HG03575 (cell line): ENCODE results near the gene TGM3.
A peak's percentile ranks its signal among the peaks of the same experiment; 100 is the strongest.

Source experiments
- ATAC-seq: cut with Tn5 transposase; IDR thresholded peaks from one replicate; pipeline ENCODE4 v1.9.1; 2021; ENCODE audit not compliant: unreplicated experiment, insufficient number of reproducible peaks, low FRiP score; ENCODE audit errors: extremely low read depth

TGM3 gene

DNA sequence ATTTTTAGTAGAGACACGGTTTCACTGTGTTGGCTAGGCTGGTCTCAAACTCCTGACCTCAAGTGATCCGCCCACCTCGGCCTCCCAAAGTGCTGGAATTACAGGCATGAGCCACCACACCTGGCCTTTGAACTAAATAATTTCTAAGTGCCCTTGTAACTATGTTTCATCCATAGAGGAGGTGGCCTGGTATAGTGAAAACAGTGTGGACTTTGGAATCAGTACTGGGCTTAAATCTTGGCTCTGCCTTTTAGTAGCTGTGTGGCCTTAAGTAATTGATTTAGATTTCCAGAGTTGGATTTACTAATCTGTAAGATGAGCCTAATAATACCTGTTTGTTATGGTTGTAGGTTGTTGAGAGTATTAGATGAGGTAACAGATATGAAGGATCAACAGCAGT, 14.2 kb upstream of the TGM3 start:
- ATAC-seq = no peak

DNA sequence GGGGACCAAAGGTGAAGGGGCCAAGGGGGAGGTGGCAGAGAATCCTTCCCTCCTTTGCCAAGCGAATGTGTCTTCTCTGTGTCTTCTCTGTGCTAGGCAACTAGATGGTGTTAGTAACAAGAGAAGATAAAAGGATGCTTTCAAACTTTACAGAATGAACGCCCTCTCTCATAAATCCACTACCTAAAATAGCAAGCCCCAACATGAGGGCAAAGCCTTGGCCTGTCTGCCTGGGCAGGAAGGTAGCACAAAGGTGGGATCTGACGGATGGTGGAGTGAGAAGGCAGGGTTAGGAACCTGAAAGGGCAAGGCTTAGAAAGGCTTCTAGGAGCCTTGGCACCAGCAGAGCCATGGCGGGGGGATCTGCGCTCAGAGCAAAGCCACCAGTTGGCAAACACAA, 13.6 kb upstream of the TGM3 start:
- no peak for ATAC-seq

DNA sequence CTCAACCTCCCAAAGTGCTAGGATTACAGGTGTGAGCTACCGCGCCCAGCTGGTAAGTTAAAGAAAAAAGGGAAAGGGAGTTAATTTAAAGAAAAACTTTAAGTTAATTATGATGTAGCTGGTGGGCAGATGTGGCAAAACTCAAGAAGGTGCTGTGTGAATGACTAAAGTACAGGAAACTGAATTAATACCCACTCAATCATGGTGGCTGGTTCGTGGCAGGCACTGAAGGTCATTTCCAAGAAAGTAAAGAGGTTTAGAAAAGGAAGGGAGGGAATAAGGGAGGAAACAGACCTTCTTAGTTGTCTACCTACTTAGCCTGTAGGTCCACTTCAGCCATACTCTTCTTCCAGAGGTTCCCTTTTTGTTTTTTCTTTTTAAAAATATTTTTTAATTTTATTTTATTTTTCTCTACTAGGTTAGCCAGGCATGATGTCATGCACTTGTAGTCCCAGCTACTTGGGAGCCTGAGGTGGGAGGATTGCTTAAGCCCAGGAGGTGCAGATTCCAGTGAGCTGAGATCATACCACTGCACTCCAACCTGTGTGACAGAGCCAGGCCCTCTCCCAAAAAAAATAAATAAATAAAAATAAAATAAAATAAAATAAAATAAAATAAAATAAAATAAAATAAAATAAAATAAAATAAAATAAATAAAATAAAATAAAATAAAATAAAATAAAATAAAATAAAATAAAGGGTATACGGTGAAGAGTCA, 11.9 kb upstream of the TGM3 start:
- ATAC-seq = no peak

DNA sequence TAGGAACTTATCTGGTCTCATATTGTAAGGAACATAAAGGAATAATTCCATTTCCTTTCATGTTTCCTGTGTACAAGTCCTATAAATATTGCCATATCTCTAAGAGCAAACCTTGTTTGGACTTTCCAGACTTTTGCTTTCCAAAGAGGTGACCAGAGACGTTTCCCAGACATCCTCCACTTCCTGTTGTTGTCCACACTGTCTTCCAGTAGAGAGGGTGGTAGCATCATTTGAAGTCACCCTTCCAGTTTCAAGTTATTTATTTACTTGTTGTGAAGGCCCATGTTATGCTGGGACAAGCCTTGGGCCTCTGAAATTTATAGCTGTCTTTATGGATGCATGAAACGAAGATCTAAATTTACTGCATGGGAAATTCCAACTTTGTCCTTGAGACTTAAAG, 10.6 kb upstream of the TGM3 start:
- no peak for ATAC-seq

DNA sequence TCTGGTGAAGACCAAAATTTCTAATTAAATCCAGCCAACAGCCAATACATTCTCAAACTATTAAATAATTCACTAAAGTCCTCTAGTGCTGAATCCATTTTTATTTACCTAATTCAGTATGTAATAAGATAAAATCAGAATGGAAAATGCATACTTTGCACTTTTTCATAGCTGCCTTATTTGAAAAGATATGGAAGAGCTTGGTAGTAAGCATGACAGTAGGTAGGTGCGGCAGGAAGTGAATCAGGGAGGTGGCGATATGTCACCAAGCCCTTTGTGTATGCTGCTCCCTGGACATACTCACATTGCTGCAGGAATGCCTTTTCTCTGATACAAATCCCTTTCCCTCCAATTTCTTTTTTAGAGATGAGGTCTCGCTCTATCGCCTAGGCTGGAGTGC, 10.2 kb upstream of the TGM3 start:
- ATAC-seq = no peak

DNA sequence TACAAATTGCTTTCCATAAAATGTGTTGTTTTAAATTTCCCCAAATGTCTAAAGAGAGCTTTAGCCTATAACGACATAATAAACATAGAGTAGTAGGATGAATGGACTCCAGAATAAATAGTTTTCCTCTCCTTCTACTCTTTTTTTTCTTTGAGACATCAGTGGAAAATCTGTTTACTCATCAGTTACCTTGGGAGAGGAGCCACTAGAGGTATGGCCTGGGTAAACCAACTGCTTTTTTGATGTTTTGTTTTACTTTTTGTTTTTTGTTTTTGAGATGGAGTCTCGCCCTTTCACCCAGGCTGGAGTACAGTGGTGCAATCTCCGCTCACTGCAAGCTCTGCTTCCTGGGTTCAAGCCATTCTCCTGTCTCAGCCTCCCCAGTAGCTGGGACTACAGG, 8.3 kb upstream of the TGM3 start:
- no peak for ATAC-seq

DNA sequence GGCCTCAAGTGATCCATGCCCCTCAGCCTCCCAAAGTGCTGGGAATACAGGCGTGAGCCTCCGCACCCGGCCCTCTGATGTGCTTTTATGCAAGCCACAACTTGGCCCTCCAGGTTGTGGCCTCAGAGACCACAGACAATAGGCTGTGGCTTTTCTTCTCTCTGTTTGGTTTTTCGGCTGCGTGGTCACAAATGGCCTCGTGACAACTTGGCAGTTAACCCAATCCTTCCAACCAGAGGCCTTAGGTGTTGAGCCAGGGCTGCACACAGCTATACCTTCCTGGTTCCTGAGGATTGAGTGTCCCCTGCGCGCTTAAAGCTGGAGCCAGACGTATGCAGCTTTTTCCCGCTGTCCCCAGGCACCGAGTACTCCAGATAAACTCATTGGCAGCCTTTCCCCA, 6.3 kb upstream of the TGM3 start:
- no peak for ATAC-seq

DNA sequence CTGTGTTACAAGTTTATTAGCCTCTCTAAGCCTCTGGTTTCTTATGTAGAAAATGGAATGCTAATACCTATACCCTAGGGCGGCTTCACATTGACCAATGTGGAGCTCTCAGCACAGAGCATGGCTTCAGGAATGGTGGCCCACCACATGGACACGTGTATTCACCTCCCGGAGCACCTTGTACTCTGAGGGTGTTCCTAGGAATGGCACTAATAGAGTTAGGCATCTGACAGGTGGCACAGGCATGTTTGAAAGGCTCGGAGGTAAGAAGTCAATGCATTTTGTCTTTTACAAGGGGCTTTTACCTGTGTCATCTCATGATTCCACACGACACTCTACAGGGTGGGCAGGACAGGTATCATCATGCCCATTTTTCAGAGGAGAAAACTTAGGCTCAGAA, 5.3 kb upstream of the TGM3 start:
- ATAC-seq = no peak

DNA sequence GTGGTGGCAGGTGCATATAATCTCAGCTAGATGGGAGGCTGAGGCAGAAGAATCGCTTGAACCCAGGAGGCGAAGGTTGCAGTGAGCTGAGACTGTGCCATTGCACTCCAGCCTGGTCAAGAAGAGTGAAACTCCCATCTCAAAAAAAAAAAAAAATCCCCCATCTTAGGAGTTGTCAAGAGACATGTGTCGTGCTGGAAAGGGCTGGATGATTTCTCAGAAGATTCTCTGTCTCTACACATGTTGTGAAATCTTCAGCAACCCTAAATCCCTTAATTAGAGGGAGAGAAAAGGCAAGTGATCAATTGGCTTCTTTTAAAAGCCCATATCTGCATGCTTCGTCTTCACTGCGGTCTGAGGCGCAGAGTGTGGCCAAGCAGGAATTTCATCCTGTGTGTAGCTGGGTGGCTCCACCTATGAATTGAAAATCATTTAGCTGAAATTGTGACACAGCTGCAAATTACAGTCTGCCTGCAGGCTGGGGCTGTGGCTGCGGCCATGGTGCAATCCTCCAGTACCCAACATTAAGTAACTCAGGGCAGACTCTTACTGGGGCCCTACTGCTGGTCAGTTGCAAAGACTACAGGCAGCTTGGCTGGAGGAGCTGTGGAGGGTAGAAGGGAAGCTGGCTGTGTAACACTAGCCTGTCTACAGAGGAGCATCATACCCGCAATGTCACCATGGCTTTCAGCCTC, 3.2 kb upstream of the TGM3 start:
- no peak for ATAC-seq

DNA sequence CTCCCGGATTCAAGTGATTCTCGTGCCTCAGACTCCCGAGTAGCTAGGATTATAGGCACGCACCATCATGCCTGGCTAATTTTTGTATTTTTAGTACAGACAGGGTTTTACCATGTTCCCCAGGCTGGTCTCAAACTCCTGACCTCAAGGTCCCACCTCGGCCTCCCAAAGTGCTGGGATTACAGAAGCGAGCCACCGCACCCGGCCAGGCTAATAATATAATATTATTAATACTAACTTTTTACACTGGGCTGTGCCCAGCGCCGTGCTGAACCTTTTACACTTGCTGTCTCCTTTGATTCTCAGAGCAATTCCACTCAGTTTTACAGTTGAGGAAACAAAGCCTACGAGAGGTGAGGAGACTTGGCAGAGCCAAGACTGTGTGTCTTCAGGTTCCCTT, 2.3 kb upstream of the TGM3 start:
- no peak for ATAC-seq

DNA sequence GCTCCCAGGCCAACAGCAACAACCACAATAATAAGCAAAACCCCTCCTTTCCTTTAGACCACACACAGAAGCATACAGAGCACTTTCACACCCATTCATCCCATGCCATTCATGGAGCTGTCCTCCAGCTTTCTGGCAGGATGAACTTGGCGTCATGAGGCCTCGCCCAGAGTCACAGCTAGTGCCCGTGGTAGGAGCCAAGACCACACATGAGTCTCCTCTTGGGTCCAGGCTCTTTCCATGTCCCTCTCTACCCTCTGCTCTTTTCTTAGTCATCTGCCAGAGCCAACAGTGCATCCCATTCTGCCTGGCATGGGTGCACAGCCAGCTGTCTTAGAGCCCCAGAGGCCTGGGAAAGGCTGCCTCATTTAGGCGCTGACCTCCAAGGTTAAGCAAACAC, 1.8 kb upstream of the TGM3 start:
- no peak for ATAC-seq

DNA sequence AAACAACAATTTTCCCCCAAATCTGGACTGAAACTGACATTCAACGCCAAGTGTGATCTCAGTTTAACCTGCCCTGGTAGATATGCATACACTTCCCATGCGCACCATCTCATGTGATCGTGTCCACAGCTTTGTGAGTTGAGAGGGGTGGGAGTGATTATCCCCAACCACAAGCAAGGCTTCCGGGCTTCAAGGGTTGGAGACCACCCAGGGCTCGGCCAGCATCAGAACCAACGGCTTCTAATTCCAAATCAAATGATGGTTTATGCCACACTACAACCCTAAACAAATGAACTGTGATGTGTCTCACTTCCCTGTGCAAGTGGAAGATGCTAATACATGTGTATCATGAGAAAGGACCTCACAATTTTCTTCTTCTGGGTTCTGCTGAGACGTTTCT, 515 bp upstream of the TGM3 start:
- ATAC-seq = no peak

DNA sequence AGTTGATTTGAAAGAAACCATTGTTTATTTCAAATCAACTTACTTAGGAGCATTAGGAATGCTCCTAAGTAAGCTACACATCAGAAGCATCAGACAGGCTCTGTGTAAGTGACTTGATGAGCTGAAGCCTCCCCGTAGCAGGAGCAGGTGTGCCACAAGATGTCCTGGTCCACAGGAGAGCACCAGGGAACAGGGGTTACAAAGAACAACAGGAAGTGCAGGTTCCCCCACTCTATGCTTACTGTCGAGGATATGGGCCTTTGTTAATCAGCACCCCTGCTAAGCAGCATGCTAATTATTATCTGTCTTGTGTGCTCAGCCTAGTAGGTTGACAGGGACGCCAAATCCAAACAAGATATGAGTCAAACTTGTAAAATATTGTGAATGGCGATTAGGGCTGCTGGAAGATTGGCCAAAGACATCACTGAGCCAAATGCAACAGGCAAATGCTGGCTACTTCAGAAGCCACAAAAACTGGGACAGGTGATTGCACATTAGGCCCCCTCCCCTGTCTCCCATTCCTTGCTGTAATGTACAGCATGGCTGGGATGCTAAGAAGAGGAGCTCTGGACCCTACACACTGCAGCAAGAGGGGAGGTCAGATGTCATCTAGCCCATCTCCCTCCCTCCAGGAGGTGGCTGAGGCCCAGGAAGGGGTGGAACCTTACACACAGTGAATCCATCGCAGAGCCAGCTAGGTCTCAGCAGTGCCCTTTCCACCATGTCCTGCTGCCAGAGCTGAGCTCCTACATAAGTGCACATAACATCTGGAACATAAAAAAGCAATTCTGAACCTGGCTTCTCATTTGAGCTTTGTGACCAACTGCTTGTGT, 939 bp downstream of the TGM3 start:
- no peak for ATAC-seq

DNA sequence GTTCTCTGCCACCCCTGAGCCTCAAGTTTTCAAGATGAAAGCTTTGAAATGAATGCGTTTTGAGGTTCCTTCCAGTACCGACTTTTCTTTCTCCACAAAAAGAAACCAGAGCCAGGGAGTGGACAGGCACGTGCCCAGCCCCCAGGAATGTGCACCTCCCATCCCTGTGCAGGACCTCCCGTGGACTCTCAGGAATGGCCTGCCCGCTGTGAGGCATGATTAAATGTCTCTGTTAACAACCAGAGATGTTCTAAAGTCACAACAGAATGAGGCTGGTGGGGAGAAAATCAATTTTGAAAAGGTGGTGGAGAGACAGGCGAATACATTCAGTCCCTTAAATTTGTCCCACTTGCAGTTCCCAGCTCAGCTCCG, 1.5 kb downstream of the TGM3 start:
- no peak for ATAC-seq

DNA sequence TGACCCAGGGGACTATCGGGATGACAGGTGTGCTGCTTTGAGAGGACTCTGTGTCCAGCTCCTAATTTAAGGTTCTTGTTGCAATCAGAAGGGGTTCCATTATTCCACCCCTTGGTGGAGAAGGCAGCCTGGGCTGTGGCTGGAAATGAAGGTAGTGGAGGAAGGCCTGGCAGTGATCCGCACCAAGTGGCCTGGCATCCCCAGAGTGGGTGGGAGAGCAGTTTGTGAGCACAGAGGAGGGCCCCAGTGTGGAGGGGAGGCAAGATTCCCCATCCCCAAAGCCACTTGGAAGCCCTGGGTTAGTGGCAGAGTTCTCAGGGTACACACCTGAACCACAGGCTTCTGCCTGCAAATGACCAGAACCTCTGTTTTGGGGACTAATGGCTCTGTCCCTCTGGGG, 2.3 kb downstream of the TGM3 start:
- ATAC-seq = no peak

DNA sequence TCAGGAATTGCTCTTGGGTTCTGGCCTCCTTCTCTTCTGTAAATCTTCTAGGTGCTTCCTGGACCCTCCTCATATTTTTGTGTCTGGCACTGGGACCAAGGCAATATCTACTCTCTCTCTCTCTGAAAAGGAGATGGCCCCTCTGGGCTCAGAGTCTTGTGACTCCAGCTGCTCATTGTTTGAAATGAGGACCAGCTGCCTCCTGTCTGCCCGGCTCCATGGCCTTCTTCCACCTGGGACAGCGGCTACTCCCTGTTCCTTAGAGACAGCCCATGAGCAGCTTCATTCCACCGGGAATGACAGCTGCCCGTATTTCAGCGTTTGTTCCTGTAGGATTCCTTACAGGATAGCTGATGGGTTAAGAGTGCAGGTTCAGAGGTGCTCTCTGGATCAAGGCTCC, 2.9 kb downstream of the TGM3 start:
- no peak for ATAC-seq

DNA sequence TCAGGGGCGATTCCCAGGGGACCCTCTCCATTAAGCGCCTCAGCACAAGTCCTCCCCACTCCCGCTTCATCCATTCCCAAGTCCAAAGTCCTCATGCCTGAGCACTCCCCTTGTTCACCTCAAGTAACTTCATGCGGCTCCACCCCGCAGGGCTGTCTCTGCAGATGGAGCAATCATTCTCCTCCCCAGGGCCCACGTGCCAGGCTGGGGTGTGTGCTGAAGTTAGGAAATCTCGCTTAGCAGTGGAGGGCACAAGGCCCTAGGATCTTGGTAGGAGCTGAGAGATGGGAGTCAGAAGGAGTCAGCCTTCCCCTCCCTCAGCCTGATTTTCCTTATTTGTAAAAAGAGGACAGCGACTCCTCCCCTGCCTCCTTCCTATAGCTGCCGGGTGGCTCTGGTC, 3.5 kb downstream of the TGM3 start:
- ATAC-seq = no peak

DNA sequence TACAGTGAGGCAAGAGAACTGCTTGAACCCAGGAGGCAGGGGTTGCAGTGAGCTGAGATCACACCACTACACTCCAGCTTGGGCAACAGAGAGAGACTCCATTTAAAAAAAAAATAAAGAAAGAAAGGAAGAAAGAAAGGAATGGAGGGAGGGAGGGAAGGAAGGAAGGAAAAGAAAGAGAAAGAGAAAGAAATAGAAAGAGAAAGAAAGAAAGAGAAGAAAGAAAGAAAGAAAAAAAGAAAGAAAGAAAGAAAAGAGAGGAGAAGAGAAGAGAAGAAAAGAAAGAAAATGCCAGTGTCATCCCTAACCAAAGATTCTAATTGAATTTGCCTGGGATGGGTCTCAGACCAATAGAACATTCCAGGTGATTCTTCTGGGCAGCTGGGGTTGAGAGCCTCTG, 4.2 kb downstream of the TGM3 start:
- no peak for ATAC-seq

DNA sequence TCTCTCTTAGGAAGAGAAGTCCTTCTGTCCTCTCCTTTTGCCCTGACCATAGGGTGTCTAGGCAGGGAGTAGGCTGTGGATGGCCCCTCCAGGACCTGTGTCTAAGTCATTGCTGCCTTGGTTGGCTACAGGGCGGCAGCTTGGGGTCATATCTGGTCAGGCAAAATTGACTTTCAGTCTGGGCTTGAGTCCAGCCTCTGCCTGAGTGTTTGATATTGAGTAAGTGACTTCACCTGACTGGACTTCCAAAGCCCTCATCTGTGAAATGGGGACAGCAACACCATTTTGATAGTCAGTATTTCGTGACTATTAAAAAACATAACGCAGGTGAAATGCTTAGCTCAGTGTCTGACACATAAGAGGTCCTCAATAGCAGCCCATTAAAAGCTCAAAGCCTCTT, 4.6 kb downstream of the TGM3 start:
- no peak for ATAC-seq

DNA sequence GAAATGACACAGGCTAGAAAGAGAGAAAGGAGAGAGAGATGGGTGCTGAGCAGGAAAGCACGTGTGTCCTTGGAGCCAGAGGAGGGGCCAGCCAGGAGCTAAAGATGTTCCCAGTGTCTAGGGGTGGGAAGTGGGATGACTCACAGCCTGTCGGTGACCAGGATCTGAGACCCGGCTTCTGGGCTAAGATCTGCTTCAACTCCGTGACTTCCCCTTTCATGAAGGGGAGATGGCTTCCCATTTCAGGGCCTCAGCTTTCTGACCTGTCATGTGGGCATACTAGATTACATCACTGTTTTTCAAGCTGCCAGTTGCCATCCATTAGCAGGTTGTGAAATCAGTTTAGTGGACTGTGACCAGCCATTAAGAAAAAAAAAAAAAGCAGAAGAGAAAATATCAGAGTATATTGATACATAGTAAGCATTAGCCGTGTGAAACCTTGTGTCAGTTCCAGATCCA, 5.4 kb downstream of the TGM3 start:
- peak; percentile 70 for ATAC-seq
